Suprapubic skin (tissue), 4 donors: Measurements from ENCODE around the gene SLC24A1.

Source experiments
- CTCF ChIP-seq, 2 donors: fragments of 200-600 bp in 1 of 2; fragments of 450-650 bp in 1 of 2; sonication (generic) in 1 of 2; IDR thresholded peaks; one replicate each; pipeline ENCODE4 v1.5.1; 2016 to 2019; ENCODE audit warnings: antibody characterized with exemption in 2 of 2, mild to moderate bottlenecking in 1 of 2, moderate library complexity in 1 of 2
- EP300 ChIP-seq: sonication (generic); formaldehyde crosslinking; IDR thresholded peaks from one replicate; pipeline ENCODE4 v1.6.1; 2017; ENCODE audit warnings: antibody characterized with exemption
- POLR2A ChIP-seq, 2 donors: fragments of 450-650 bp; IDR thresholded peaks; one replicate each; pipeline ENCODE4 v1.6.1; 2017; ENCODE audit warnings: antibody characterized with exemption in 2 of 2, mild to moderate bottlenecking in 2 of 2, moderate library complexity in 2 of 2
- POLR2AphosphoS5 ChIP-seq, 3 donors: sonication (generic); formaldehyde crosslinking; IDR thresholded peaks; one replicate each; pipeline ENCODE4 v1.6.1; 2017; ENCODE audit warnings: antibody characterized with exemption in 3 of 3

GRCh38 chr15:65598468-65598867, 23.3 kb upstream of the SLC24A1 start:
- TF ChIP-seq CTCF (IDR thresholded peaks at IDR 0.05): no peak
- no peak for TF ChIP-seq POLR2A (IDR thresholded peaks at IDR 0.05)
- no peak for TF ChIP-seq EP300
- no peak for TF ChIP-seq POLR2AphosphoS5 (IDR thresholded peaks at IDR 0.05)
